ENCODE measurements around the gene CENPV. TPM values are rescaled to one million over a fixed set of nuclear protein-coding genes. Genes with fewer than 3 reads are reported as not detected.

The CENPV gene
- total and polyA plus RNA-seq, 2 of the 13 experiments (the other 11 are each of a cell fraction or from before 2014, with no cell fraction given): 193 to 292 TPM

GRCh38 chr17:16391451-16391850, 38.2 kb upstream of the CENPV start:
- no peak overlapping the region for H3K9ac ChIP-seq (ENCODE audit: insufficient read depth, low read depth, low read length)
- ATAC-seq: no peak
- no peak overlapping the region for H3K4me3 ChIP-seq (replicated peaks in 1 of 3; ENCODE audit: insufficient read depth in 1 of 3, low read depth in 2 of 3, low read length in 3 of 3)
- no TSS peak for BruUV-seq (replicated peaks)
- H3K79me2 ChIP-seq (ENCODE audit: insufficient read depth, low read length): no peaks in the 10 kb centered on the region
- in situ Hi-C loops (cut with HindIII; ENCODE audit: extremely low pct_ligation_motif_present, low pct_unique_long_range_greater_than_20kb) (no loop called here), intact Hi-C loops (cut with micrococcal nuclease; ENCODE audit: unreplicated experiment) (no loop called here)
- H3K27ac ChIP-seq (ENCODE audit: extremely low read length, insufficient read depth, low read length): no peak overlapping the region
- H3K36me3 ChIP-seq (replicated peaks in 1 of 2; ENCODE audit: control insufficient read depth in 1 of 2, insufficient read depth in 2 of 2, low read length in 2 of 2): no peaks in the 10 kb centered on the region
- no peak for DNase-seq (ENCODE audit: low spot score)
- FAIRE-seq: no peak
- H3K4me1 ChIP-seq (ENCODE audit: insufficient read depth, low read length): peaks cover 15% of the 10 kb centered on the region
- H3K9me3 ChIP-seq (ENCODE audit: low read length): no peaks in the 10 kb centered on the region
- ChIA-PET POLR2A (no interaction called here), CTCF (ENCODE audit: low intra/inter-chr PET ratio, low total read pairs) (no interaction called here)
- no peaks in the 10 kb centered on the region for H3K27me3 ChIP-seq (ENCODE audit: control insufficient read depth in 1 of 2, insufficient read depth in 2 of 2, low read length in 2 of 2)
- 98% methylated on average over 9 of the region's 13 CpGs for WGBS (ENCODE audit: low lambda C conversion rate)
- H4K20me1 ChIP-seq (ENCODE audit: insufficient read depth, low read length): no peaks in the 10 kb centered on the region
- H2AFZ ChIP-seq (ENCODE audit: low read length): no peak overlapping the region
- no peak overlapping the region for H3K4me2 ChIP-seq (ENCODE audit: low read depth, low read length)
- TF ChIP-seq FOSL2 (CRISPR knock-in tag; IDR thresholded peaks at IDR 0.05): no peak
- TF ChIP-seq ZNF770 (CRISPR knock-in tag; IDR thresholded peaks at IDR 0.05): no peak
- TF ChIP-seq STAG1 (CRISPR knock-in tag; IDR thresholded peaks at IDR 0.05): no peak
- TF ChIP-seq REST (IDR thresholded peaks at IDR 0.05; ENCODE audit: borderline replicate concordance in 1 of 2, low read depth in 1 of 2, low read length in 2 of 2): no peak
- TF ChIP-seq HNF4G (IDR thresholded peaks at IDR 0.05; ENCODE audit: borderline replicate concordance, low read depth, low read length): no peak
- no peak for TF ChIP-seq HNF4G (CRISPR knock-in tag; IDR thresholded peaks at IDR 0.05; ENCODE audit: borderline replicate concordance, low read depth)
- no peak for TF ChIP-seq AGO1 (IDR thresholded peaks at IDR 0.05; ENCODE audit: low read depth, low read length, poor library complexity, severe bottlenecking)
- no peak for TF ChIP-seq KDM3A (CRISPR knock-in tag; IDR thresholded peaks at IDR 0.05; ENCODE audit: low read depth)
- TF ChIP-seq ZNF792 (CRISPR knock-in tag; IDR thresholded peaks at IDR 0.05): no peak
- TF ChIP-seq JUNB (CRISPR knock-in tag; IDR thresholded peaks at IDR 0.05; ENCODE audit: borderline replicate concordance): no peak
- no peak for TF ChIP-seq ZFP36L1 (CRISPR knock-in tag; IDR thresholded peaks at IDR 0.05)
- no peak for TF ChIP-seq E2F2 (CRISPR knock-in tag; IDR thresholded peaks at IDR 0.05; ENCODE audit: borderline replicate concordance)
- TF ChIP-seq ZC3H4 (CRISPR knock-in tag; IDR thresholded peaks at IDR 0.05; ENCODE audit: borderline replicate concordance): no peak
- TF ChIP-seq MEIS2 (CRISPR knock-in tag; IDR thresholded peaks at IDR 0.05): no peak
- no peak for TF ChIP-seq TBP (CRISPR knock-in tag; IDR thresholded peaks at IDR 0.05)
- no peak for TF ChIP-seq ZNF512B (CRISPR knock-in tag; IDR thresholded peaks at IDR 0.05; ENCODE audit: borderline replicate concordance)

Measured in HepG2 (cell line).